ENCODE results near the gene DAPK2. TPM values are rescaled to one million over a fixed set of nuclear protein-coding genes. Genes with fewer than 3 reads are reported as not detected.

The DAPK2 gene
- total RNA-seq, 4 donors from 2014 or later: 47.4 to 105 (median 78.7) TPM

DNA sequence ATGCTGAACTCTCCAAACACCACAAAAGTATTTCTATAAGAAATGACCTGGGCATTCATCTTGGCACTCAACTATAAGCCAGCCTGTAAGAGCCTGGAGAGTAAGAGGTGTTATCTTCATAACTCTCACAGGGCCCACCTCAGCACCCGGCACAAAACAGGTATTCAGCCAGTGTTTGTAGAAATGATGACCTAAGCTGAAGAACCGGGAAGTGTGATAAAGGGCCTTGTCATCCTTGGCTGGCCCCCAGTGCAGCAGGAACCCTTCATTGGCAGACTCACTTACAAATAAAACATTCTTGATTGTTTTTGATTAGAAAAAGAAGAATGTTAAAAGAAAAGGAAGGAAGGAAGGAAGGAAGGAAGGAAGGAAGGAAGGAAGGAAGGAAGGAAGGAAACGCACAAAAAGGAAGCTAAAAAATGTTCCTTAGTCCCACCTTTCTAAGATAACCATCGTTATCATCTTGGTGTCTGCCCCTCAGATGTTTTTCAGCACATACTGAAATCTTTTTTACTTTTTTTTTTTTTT, 52.1 kb downstream of the DAPK2 start:
- Histone ChIP-seq H3K27me3 (no peaks in the 10 kb centered on the region), H3K36me3 (no peaks in the 10 kb centered on the region), H3K4me1 (peaks cover 51 to 57% of the 10 kb centered on the region in 2 donors), H3K4me3 (replicated peaks in 1 of 3) (no peak overlapping the region), H3K9me3 (no peaks in the 10 kb centered on the region), H3K27ac (peak overlapping the region in 2 of 3 donors; percentile 4 to 45)
- 48 to 58% methylated on average over 4 of the region's 4 CpGs for WGBS, 2 donors
- TF ChIP-seq POLR2A (IDR thresholded peaks at IDR 0.05): no peak
- DNase-seq: peak; percentile 52 to 66
- intact Hi-C loops (cut with DNase I): loop anchor here (10.0 kb wide), 1 partner anchor 49 kb away; no protein-coding TSS in a partner anchor

DNA sequence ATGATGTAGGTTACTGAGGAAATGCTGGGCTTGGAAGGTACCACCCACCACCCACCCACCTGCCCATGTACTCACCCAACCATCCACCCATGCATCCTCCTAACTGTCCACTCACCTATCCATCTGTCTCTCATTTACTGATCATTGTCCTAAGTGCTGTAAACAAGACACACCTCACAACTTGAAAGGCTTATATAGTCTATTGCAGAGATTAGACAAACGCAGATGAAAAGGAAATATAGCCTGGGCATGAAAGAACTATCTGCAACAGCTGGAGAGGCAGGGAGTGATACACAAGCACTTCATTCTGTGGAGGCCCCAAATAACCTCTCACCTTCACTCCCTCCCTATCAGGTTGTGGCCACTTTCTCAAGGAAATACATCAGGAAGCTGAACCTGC, 54.0 kb downstream of the DAPK2 start:
- DNase-seq: no peak
- Histone ChIP-seq H3K4me3 (replicated peaks in 1 of 3) (no peak overlapping the region), H3K9me3 (no peaks in the 10 kb centered on the region), H3K27ac (peak overlapping the region in 2 of 3 donors; percentile 21 to 66), H3K4me1 (peaks cover 39 to 45% of the 10 kb centered on the region in 2 donors), H3K27me3 (no peaks in the 10 kb centered on the region), H3K36me3 (no peaks in the 10 kb centered on the region)
- intact Hi-C loops (cut with DNase I): loop anchor here (10.0 kb wide), 1 partner anchor 47 kb away; no protein-coding TSS in a partner anchor
- no peak for TF ChIP-seq POLR2A (IDR thresholded peaks at IDR 0.05)
- TF ChIP-seq, protein P1, sequence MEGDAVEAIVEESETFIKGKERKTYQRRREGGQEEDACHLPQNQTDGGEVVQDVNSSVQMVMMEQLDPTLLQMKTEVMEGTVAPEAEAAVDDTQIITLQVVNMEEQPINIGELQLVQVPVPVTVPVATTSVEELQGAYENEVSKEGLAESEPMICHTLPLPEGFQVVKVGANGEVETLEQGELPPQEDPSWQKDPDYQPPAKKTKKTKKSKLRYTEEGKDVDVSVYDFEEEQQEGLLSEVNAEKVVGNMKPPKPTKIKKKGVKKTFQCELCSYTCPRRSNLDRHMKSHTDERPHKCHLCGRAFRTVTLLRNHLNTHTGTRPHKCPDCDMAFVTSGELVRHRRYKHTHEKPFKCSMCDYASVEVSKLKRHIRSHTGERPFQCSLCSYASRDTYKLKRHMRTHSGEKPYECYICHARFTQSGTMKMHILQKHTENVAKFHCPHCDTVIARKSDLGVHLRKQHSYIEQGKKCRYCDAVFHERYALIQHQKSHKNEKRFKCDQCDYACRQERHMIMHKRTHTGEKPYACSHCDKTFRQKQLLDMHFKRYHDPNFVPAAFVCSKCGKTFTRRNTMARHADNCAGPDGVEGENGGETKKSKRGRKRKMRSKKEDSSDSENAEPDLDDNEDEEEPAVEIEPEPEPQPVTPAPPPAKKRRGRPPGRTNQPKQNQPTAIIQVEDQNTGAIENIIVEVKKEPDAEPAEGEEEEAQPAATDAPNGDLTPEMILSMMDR (IDR thresholded peaks at IDR 0.05): no peak
- WGBS, 2 donors: 90% methylated on average over 1 of the region's 1 CpG

DNA sequence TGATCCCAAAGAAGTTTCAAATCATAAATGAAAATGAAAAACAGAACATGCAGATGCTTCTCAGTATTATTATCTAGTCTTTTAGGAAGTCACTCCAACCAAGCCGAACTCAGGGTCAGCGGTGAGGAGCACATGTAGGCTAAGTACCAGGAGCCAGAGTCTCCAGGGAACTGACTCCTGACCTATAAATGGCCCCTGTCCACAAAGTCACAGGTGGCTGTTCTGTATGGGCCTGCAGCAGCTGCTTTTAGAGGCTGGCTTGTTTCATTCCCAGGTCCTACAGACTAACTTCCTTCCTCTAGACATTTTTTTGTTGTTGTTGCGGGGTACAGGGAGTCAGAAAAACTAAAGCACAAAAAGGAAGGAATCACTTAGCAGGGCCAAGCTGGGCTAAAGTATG, 54.6 kb downstream of the DAPK2 start:
- DNase-seq: no peak
- Histone ChIP-seq H3K4me1 (peaks cover 38 to 47% of the 10 kb centered on the region in 2 donors), H3K27me3 (no peaks in the 10 kb centered on the region), H3K27ac (peak overlapping the region in 2 of 3 donors; percentile 21 to 66), H3K9me3 (no peaks in the 10 kb centered on the region), H3K4me3 (replicated peaks in 1 of 3) (no peak overlapping the region), H3K36me3 (no peaks in the 10 kb centered on the region)
- TF ChIP-seq, protein P1 (IDR thresholded peaks at IDR 0.05): no peak
- no peak for TF ChIP-seq POLR2A (IDR thresholded peaks at IDR 0.05)
- intact Hi-C loops (cut with DNase I): loop anchor here (10.0 kb wide), 1 partner anchor 47 kb away; no protein-coding TSS in a partner anchor
- 65 to 84% methylated on average over 3 of the region's 3 CpGs for WGBS, 2 donors

DNA sequence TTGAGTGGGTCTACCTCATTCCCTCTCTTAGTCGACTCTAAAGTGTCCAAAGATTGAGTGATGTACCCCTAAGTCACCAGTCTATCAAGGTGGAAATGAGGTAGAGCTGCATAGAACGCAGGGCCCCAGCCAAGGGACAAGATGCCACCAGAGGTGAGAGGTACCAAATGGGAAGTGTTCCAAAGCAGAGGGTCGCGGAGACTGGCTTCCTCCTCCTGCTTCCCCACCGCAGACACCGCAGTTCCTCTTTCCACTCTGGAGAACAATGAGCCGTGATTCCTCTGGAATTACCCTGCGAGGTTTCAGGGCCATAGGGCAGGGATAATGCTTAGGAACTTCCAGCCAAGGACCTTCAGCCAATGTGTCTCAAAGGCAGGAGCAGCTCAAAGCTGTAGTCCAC, 55.8 kb downstream of the DAPK2 start:
- no peaks in the 10 kb centered on the region for H3K9me3 ChIP-seq
- H3K4me1 ChIP-seq: peaks cover 43 to 49% of the 10 kb centered on the region in 2 donors
- no peak for TF ChIP-seq POLR2A (IDR thresholded peaks at IDR 0.05)
- TF ChIP-seq, protein P1 (IDR thresholded peaks at IDR 0.05): no peak
- DNase-seq: no peak
- H3K36me3 ChIP-seq: no peaks in the 10 kb centered on the region
- H3K4me3 ChIP-seq (replicated peaks in 1 of 3): no peak overlapping the region
- H3K27ac ChIP-seq: peak overlapping the region in 1 of 3 donors; percentile 66
- intact Hi-C loops (cut with DNase I): loop anchor here (10.0 kb wide), 1 partner anchor 46 kb away; no protein-coding TSS in a partner anchor
- 64 to 83% methylated on average over 8 of the region's 8 CpGs for WGBS, 2 donors
- H3K27me3 ChIP-seq: no peaks in the 10 kb centered on the region

DNA sequence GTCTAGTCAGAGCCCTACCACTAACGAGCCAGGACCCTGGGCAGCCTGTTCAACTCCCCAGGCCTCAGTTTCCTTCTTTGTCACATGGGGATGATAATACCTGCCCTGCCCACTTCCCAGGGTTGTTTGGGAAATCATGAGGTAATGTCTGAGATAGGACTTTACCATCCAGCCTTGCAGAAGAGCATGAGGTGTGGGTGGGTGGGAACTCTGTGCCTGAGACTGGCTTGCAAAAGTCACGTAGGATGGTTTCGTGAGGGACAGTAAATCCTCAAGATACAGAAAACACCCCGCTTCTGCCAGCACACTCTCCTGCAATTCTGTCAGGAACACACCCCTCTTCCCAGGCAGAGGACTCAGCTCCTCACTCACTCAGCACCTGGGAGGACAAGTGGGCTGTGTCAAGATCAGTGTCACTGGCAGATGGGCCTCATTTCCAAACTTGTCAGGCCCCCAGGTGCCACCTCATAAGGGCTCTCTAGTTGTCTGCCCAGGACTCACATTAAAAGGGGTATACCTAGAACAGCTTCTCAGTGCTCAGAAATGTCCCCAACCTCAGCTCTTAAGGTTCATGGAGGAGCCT, 58.4 kb downstream of the DAPK2 start:
- TF ChIP-seq POLR2A (IDR thresholded peaks at IDR 0.05): no peak
- TF ChIP-seq, protein P1 (IDR thresholded peaks at IDR 0.05): no peak
- Histone ChIP-seq H3K9me3 (no peaks in the 10 kb centered on the region), H3K27me3 (no peaks in the 10 kb centered on the region), H3K36me3 (no peaks in the 10 kb centered on the region), H3K27ac (peak overlapping the region in 2 of 3 donors; percentile 13 to 96), H3K4me1 (peaks cover 56 to 72% of the 10 kb centered on the region in 2 donors), H3K4me3 (replicated peaks in 1 of 3) (no peak overlapping the region)
- intact Hi-C loops (cut with DNase I): no loop called here
- 92% methylated on average over 4 of the region's 4 CpGs for WGBS, 2 donors
- DNase-seq: no peak
